ENCODE data around the gene SMC1A.

DNA sequence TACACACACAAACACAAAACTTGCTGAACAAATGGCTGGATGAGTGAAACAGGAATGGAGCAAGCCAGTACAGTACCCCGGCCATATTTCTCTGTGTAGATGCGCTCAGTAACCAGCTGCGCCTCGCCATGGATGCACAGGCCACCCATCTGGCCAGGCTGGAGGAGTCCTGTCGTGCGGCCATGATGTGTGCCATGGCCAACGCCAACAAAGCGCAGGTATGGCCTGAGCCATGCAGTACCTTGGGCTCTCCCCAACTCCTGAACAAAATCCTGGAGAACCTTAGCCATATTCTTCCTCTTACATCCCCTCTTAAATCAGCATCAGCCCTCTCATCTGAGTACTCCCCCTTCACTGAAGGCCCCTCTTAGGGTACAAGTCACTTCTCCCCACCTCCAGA is 7.3 kb upstream of the SMC1A start:
- TF ChIP-seq CEBPB (IDR thresholded peaks at IDR 0.05; ENCODE audit: borderline replicate concordance in 1 of 2, low read depth in 2 of 2, low read length in 2 of 2) (no peak), CBX3 (IDR thresholded peaks at IDR 0.05; ENCODE audit: borderline replicate concordance, low read depth) (no peak), ZNF274 (IDR thresholded peaks at IDR 0.05; ENCODE audit: insufficient read depth, insufficient read length) (no peak), EP300 (IDR thresholded peaks at IDR 0.05; ENCODE audit: borderline replicate concordance in 1 of 2, control insufficient read depth in 1 of 2, low read depth in 2 of 2, low read length in 2 of 2) (no peak)
